B cell (primary cell): ENCODE results near the gene FASTK. TPM values are rescaled to one million over a fixed set of nuclear protein-coding genes. Genes with fewer than 3 reads are reported as not detected.

Experiments
- ATAC-seq: fragments of 200-7000 bp; cut with Tn5 transposase; one replicate; pipeline ENCODE4 v1.10.0; 2021; ENCODE audit warnings: low read depth, mild to moderate bottlenecking, moderate number of reproducible peaks, moderate library complexity
- CTCF ChIA-PET: fragments of 350-600 bp; sonication (Branson Sonifier 250); formaldehyde crosslinking; loops from one replicate; lab custom pipeline; 2021; ENCODE audit warnings: antibody characterized with exemption, inconsistent platforms; lab: Charles Lee
- POLR2A ChIA-PET: fragments of 350-600 bp; sonication (Branson Sonifier 250); formaldehyde crosslinking; loops from one replicate; lab custom pipeline; 2021; ENCODE audit warnings: antibody characterized with exemption; lab: Charles Lee
- DNase-seq: peaks from one replicate; pipeline ENCODE4 v3.0.0; 2013
- H2AFZ ChIP-seq: 2 replicates; pipeline ENCODE4 v1.6.1; 2012; ENCODE audit warnings: mild to moderate bottlenecking, low read depth, low read length; ENCODE audit not compliant: insufficient read depth, poor library complexity, severe bottlenecking
- H3K27ac ChIP-seq, 2 donors: 1 replicate in 1 of 2; 2 replicates in 1 of 2; pipeline ENCODE4 v1.5.1; 2012 to 2013; ENCODE audit warnings: low read length in 2 of 2, mild to moderate bottlenecking in 2 of 2, moderate library complexity in 1 of 2
- H3K27me3 ChIP-seq, 4 experiments: fragments of 200-600 bp in 1 of 4; sonication (generic) in 1 of 4; replicated peaks in 1 of 4; 1 replicate in 2 of 4; 2 replicates in 2 of 4; pipeline versions ENCODE4 v1.6.1 to v1.7.0; 2013 to 2016; ENCODE audit warnings: low read length in 3 of 4, mild to moderate bottlenecking in 2 of 4, mixed read lengths in 1 of 4, moderate library complexity in 1 of 4; ENCODE audit not compliant: insufficient read depth in 4 of 4, control insufficient read depth in 3 of 4; ENCODE audit errors: control extremely low read depth in 1 of 4
- H3K36me3 ChIP-seq, 2 experiments: replicated peaks in 1 of 2; 1 replicate in 1 of 2; 2 replicates in 1 of 2; pipeline versions ENCODE4 v1.6.1 to v1.7.1; 2013; ENCODE audit warnings: low read length in 1 of 2; ENCODE audit not compliant: insufficient read depth in 2 of 2, control insufficient read depth in 1 of 2; ENCODE audit errors: control extremely low read depth in 1 of 2, extremely low read depth in 1 of 2
- H3K4me1 ChIP-seq, 2 donors: fragments of 200-600 bp in 1 of 2; sonication (generic) in 1 of 2; 1 replicate in 1 of 2; 2 replicates in 1 of 2; pipeline versions ENCODE4 v1.5.1 to v1.6.1; 2013 to 2017; ENCODE audit warnings: low read length in 2 of 2; ENCODE audit not compliant: control insufficient read depth in 2 of 2, insufficient read depth in 2 of 2
- H3K4me2 ChIP-seq: replicated peaks from 2 replicates; pipeline ENCODE3; 2012; ENCODE audit warnings: mild to moderate bottlenecking, low read depth, low read length; ENCODE audit not compliant: poor library complexity, severe bottlenecking
- H3K4me3 ChIP-seq, 5 experiments: fragments of 200-600 bp in 1 of 5; sonication (generic) in 1 of 5; 1 replicate in 3 of 5; 2 replicates in 2 of 5; pipeline versions ENCODE4 v1.5.1 to v1.7.0; 2011 to 2016; ENCODE audit warnings: low read length in 4 of 5, mild to moderate bottlenecking in 4 of 5, low read depth in 2 of 5, control low read depth in 1 of 5, moderate library complexity in 1 of 5; ENCODE audit not compliant: insufficient read depth in 1 of 5; ENCODE audit errors: control extremely low read depth in 1 of 5, extremely low read depth in 1 of 5
- H3K79me2 ChIP-seq: fragments of 200-600 bp; sonication (generic); one replicate; pipeline ENCODE4 v1.6.0; 2016; ENCODE audit warnings: low read length; ENCODE audit not compliant: control insufficient read depth, insufficient read depth
- H3K9ac ChIP-seq: fragments of 200-600 bp; sonication (generic); 2 replicates; pipeline ENCODE4 v1.6.1; 2017; ENCODE audit warnings: mild to moderate bottlenecking, low read length, moderate library complexity
- H3K9me3 ChIP-seq, 3 donors: one replicate each; pipeline versions ENCODE4 v1.6.1 to v1.7.1; 2013; ENCODE audit warnings: low read length in 2 of 3; ENCODE audit not compliant: control insufficient read depth in 2 of 3, insufficient read depth in 1 of 3; ENCODE audit errors: control extremely low read depth in 1 of 3
- H4K20me1 ChIP-seq: 2 replicates; pipeline ENCODE4 v1.6.0; 2012; ENCODE audit warnings: mild to moderate bottlenecking, low read length; ENCODE audit not compliant: insufficient read depth, control insufficient read depth, poor library complexity, severe bottlenecking
- H3K27ac Mint-ChIP-seq: one replicate; pipeline ENCODE4 v1.8.0; 2021; ENCODE audit warnings: mixed read lengths
- H3K27me3 Mint-ChIP-seq: one replicate; pipeline ENCODE4 v1.8.0; 2021; ENCODE audit warnings: mixed read lengths
- H3K4me1 Mint-ChIP-seq: one replicate; pipeline ENCODE4 v1.8.0; 2021; ENCODE audit warnings: mixed read lengths
- H3K4me3 Mint-ChIP-seq: one replicate; pipeline ENCODE4 v1.8.0; 2021; ENCODE audit warnings: mixed read lengths
- H3K9me3 Mint-ChIP-seq: one replicate; pipeline ENCODE4 v1.8.0; 2022; ENCODE audit warnings: mixed read lengths; ENCODE audit not compliant: insufficient read depth
- CTCF ChIP-seq: fragments of 200-600 bp; IDR thresholded peaks from one replicate; pipeline ENCODE4 v1.8.0; 2022; ENCODE audit warnings: antibody characterized with exemption, mild to moderate bottlenecking
- EZH2 ChIP-seq: IDR thresholded peaks from 2 replicates; pipeline ENCODE4 v1.6.1; 2012; ENCODE audit warnings: borderline replicate concordance, low read depth, mild to moderate bottlenecking, moderate library complexity, low read length; ENCODE audit not compliant: insufficient read depth, poor library complexity, severe bottlenecking
- WGBS: methylation state at CpG from one replicate; pipeline ENCODE4 v1.1.5; 2013; ENCODE audit warnings: missing lambda C conversion rate; ENCODE audit not compliant: insufficient coverage; 5-methylcytosine and 5-hydroxymethylcytosine counted together
- intact Hi-C: fragments of 100-400 bp; cut with micrococcal nuclease; formaldehyde crosslinking; loops from one replicate; pipeline ENCODE4 v1.10.0; 2022
- polyA plus RNA-seq: library from polyadenylated mRNA; depleted of rRNA; stranded (reverse); fragments of >200 nt; gene quantifications from 2 replicates; pipeline ENCODE4 v1.2.3, GENCODE V29; 2012
- total RNA-seq, 2 donors: library from RNA; stranded (reverse); fragments of 120-200 nt in 1 of 2; gene quantifications; 1 replicate in 1 of 2; 2 replicates in 1 of 2; pipeline versions ENCODE4 v1.2.3 to v1.2.4, GENCODE V29; 2013 to 2022

FASTK gene
- total and polyA plus RNA-seq, 2 donors (not counting 1 experiment from before 2014, with no cell fraction given): 120 to 258 TPM

- no peak for DNase-seq
- H3K27ac ChIP-seq: no peak overlapping the region
- H3K79me2 ChIP-seq: no peaks in the 10 kb centered on the region
- no peaks in the 10 kb centered on the region for H3K4me1 Mint-ChIP-seq
- H3K9me3 Mint-ChIP-seq: no peaks in the 10 kb centered on the region
- no peaks in the 10 kb centered on the region for H3K9me3 ChIP-seq
- peaks cover 6% of the 10 kb centered on the region for H4K20me1 ChIP-seq
- H3K27me3 ChIP-seq: peaks cover 0 to 24% (median 8%) of the 10 kb centered on the region in 4 experiments
- ChIA-PET POLR2A (no interaction called here), CTCF (interaction anchor here (1.0 to 6.9 kb wide), 9 partner anchors 8 to 212 kb away, joined by 3 to 44 read pairs (median 6); no protein-coding TSS in a partner anchor)
- peaks cover 18% of the 10 kb centered on the region for H3K27me3 Mint-ChIP-seq
- H3K36me3 ChIP-seq: no peaks in the 10 kb centered on the region
- H3K27ac Mint-ChIP-seq: no peak overlapping the region
- TF ChIP-seq EZH2 (no peak), CTCF (no peak)
- ATAC-seq: no peak
- H3K4me2 ChIP-seq: no peak overlapping the region
- H3K4me3 ChIP-seq: no peak overlapping the region
- intact Hi-C loops: no loop called here
- 92% methylated on average over 14 of the region's 15 CpGs for WGBS
- H3K9ac ChIP-seq: no peak overlapping the region
- no peak overlapping the region for H2AFZ ChIP-seq
- no peak overlapping the region for H3K4me3 Mint-ChIP-seq
- peaks cover 0 to 6% of the 10 kb centered on the region in 2 donors for H3K4me1 ChIP-seq
These were observed 28.8 kb upstream of the FASTK start for GRCh38 chr7:151109094-151110048.

GRCh38 chr7:151107882-151108281 is 27.3 kb upstream of the FASTK start:
- Histone ChIP-seq H3K27me3 (peaks cover 0 to 13% (median 4%) of the 10 kb centered on the region in 4 experiments), H3K27ac (no peak overlapping the region), H3K4me2 (no peak overlapping the region), H4K20me1 (peaks cover 6% of the 10 kb centered on the region), H3K79me2 (no peaks in the 10 kb centered on the region), H3K4me3 (no peak overlapping the region), H2AFZ (no peak overlapping the region), H3K4me1 (peaks cover 0 to 6% of the 10 kb centered on the region in 2 donors), H3K9me3 (no peaks in the 10 kb centered on the region), H3K9ac (no peak overlapping the region), H3K36me3 (no peaks in the 10 kb centered on the region)
- peaks cover 14% of the 10 kb centered on the region for H3K27me3 Mint-ChIP-seq
- H3K27ac Mint-ChIP-seq: no peak overlapping the region
- DNase-seq: no peak
- intact Hi-C loops: no loop called here
- ATAC-seq: no peak
- POLR2A ChIA-PET: no interaction called here
- no peak for TF ChIP-seq EZH2
- no peak for TF ChIP-seq CTCF
- H3K4me1 Mint-ChIP-seq: no peaks in the 10 kb centered on the region
- CTCF ChIA-PET: interaction anchor here (0.7 to 6.9 kb wide), 6 partner anchors 10 to 1641 kb away, joined by 4 to 44 read pairs (median 6); no protein-coding TSS in a partner anchor
- WGBS: 99% methylated on average over 10 of the region's 10 CpGs
- no peaks in the 10 kb centered on the region for H3K9me3 Mint-ChIP-seq
- H3K4me3 Mint-ChIP-seq: no peak overlapping the region
